Measurements from ENCODE around the gene GNA12. TPM values are rescaled to one million over a fixed set of nuclear protein-coding genes. Genes with fewer than 3 reads are reported as not detected.

GNA12 gene
- total and polyA plus RNA-seq, 5 donors from 2014 or later = 5.0 to 29.1 (median 7.9) TPM

DNA sequence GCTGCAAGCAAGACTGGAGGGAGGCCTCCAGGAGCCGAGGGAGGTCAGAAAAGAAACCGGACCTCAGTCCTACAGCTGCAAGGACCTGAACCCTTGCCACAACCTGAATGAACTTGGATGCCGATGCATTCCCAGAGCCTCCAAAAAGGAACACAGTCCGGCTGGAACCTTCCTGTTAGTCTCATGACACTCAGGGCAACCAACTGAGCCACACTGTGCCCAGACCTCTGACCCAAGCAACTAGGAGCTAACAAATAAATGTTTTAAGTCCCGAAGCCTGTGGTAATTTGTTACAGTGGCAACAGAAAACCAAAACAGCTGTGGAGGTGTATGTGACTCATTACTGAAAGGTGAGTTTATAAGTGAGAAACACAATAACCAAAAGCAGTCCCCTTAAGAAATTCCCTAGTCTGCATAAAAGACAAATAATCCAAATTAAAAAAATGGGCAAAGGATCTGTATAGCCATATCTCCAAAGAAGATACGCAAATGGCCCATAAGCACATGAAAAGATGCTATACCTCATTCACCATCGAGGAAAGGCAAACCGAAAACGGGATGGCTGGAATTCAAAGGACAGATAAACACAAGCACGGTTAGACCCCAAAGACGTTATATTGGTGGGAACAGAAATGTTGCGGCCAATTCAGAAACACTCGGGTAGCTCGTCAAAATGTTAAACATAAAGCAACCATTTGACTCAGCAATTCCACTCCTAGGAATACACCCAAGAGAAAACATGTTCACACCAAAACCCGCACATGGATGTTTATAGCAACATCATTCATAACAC, 24.8 kb downstream of the GNA12 start:
- no peak overlapping the region for H3K4me3 ChIP-seq (ENCODE audit: low read depth, low read length)
- Mint-ChIP-seq H3K4me1 (peaks cover 12 to 31% (median 27%) of the 10 kb centered on the region in 4 donors), H3K9me3 (no peaks in the 10 kb centered on the region), H3K36me3 (peaks cover 6% of the 10 kb centered on the region), H3K27ac (peak overlapping the region in 1 of 3 donors; percentile 15), H3K4me3 (no peak overlapping the region), H3K27me3 (no peaks in the 10 kb centered on the region)
- no peak overlapping the region for H3K27ac ChIP-seq (ENCODE audit: insufficient read depth, low read length, poor library complexity, severe bottlenecking)
- peaks cover under 1% of the 10 kb centered on the region for H3K36me3 ChIP-seq (ENCODE audit: control insufficient read depth, insufficient read depth, low read length)
- no peaks in the 10 kb centered on the region for H3K27me3 ChIP-seq (ENCODE audit: control insufficient read depth, insufficient read depth, low read length)
- no peak for ATAC-seq (ENCODE audit: low read depth in 2 of 2)
- no peaks in the 10 kb centered on the region for H3K4me1 ChIP-seq (ENCODE audit: control insufficient read depth, insufficient read depth, low read length, poor library complexity, severe bottlenecking)
- no peak for DNase-seq
- no peaks in the 10 kb centered on the region for H3K9me3 ChIP-seq (ENCODE audit: control insufficient read depth in 2 of 2, low read length in 2 of 2)

DNA sequence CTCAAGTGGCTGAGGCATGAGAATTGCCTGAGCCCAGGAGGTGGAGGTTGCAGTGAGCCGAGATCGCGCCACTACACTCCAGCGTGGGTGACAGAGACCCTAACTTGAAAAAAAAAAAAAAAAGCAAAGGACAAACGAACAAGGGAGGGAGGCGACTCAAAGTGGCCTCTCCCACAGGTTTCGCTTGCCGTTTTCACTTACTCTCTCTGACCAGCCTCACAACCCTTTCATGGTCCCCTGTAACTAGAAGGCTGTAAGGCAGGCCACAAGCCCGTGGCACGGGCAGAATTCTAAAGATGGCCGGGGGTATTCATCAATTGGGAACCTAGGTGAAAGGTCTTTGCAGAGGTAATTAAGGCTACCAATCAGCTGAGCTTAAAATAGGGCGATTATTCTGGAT, 25.5 kb downstream of the GNA12 start:
- ATAC-seq (ENCODE audit: low read depth in 2 of 2) (no peak), DNase-seq (no peak)
- H3K4me1 Mint-ChIP-seq = peaks cover 12 to 31% (median 22%) of the 10 kb centered on the region in 4 donors
- no peaks in the 10 kb centered on the region for H3K27me3 Mint-ChIP-seq
- peaks cover 5% of the 10 kb centered on the region for H3K36me3 ChIP-seq (ENCODE audit: control insufficient read depth, insufficient read depth, low read length)
- H3K9me3 ChIP-seq (ENCODE audit: control insufficient read depth in 2 of 2, low read length in 2 of 2) = no peaks in the 10 kb centered on the region
- H3K4me3 ChIP-seq (ENCODE audit: low read depth, low read length) = no peak overlapping the region
- H3K27ac Mint-ChIP-seq = peak overlapping the region in 1 of 3 donors; percentile 15
- H3K36me3 Mint-ChIP-seq = peaks cover 11% of the 10 kb centered on the region
- no peaks in the 10 kb centered on the region for H3K4me1 ChIP-seq (ENCODE audit: control insufficient read depth, insufficient read depth, low read length, poor library complexity, severe bottlenecking)
- H3K4me3 Mint-ChIP-seq = no peak overlapping the region
- H3K27me3 ChIP-seq (ENCODE audit: control insufficient read depth, insufficient read depth, low read length) = no peaks in the 10 kb centered on the region
- no peaks in the 10 kb centered on the region for H3K9me3 Mint-ChIP-seq
- no peak overlapping the region for H3K27ac ChIP-seq (ENCODE audit: insufficient read depth, low read length, poor library complexity, severe bottlenecking)

DNA sequence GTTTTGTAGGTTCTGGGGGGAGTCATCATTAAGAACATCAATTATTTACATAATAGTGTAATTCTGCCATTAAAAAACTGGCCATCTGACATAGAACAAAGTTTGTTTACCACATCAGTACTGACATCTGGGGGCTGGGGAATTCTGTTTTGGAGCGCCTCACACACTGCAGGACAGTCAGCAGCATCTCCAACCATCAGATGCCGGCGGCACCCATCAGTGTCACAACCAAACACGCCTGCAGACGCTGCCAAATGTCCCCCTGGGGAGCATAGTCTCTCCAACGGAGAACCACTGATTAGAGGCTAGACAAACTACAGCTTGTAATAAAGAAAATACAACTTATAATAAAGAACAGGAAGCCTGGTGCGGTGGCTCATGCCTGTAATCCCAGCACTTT, 26.0 kb downstream of the GNA12 start:
- Mint-ChIP-seq H3K27ac (no peak overlapping the region), H3K4me3 (no peak overlapping the region), H3K27me3 (no peaks in the 10 kb centered on the region), H3K4me1 (peaks cover 12 to 31% (median 21%) of the 10 kb centered on the region in 4 donors), H3K9me3 (no peaks in the 10 kb centered on the region), H3K36me3 (peaks cover 15% of the 10 kb centered on the region)
- Histone ChIP-seq H3K4me1 (ENCODE audit: control insufficient read depth, insufficient read depth, low read length, poor library complexity, severe bottlenecking) (no peaks in the 10 kb centered on the region), H3K27ac (ENCODE audit: insufficient read depth, low read length, poor library complexity, severe bottlenecking) (no peak overlapping the region), H3K27me3 (ENCODE audit: control insufficient read depth, insufficient read depth, low read length) (no peaks in the 10 kb centered on the region), H3K9me3 (ENCODE audit: control insufficient read depth in 2 of 2, low read length in 2 of 2) (no peaks in the 10 kb centered on the region), H3K4me3 (ENCODE audit: low read depth, low read length) (no peak overlapping the region), H3K36me3 (ENCODE audit: control insufficient read depth, insufficient read depth, low read length) (peaks cover 5% of the 10 kb centered on the region)
- ATAC-seq (ENCODE audit: low read depth in 2 of 2) = no peak
- no peak for DNase-seq

DNA sequence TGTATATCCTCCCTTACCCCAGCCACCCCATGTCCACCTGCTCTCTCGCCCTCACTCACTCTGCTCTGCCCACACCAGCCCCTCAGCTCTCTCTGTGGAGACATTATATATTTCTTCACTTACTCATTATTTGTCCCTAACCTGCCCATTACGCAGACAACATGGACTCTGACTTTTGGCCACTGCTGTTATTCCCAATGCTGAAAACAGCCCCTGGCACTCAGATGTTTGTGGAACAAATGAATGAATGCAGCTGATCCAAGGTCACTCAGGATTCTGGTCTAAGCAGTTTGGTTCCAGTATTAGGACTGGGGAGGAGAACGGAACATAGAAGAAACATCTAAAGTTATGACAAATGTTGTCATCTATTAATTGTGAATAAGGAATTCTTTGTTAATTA, 26.7 kb downstream of the GNA12 start:
- no peak overlapping the region for H3K4me3 Mint-ChIP-seq
- peaks cover 12 to 31% (median 21%) of the 10 kb centered on the region in 4 donors for H3K4me1 Mint-ChIP-seq
- Histone ChIP-seq H3K27ac (ENCODE audit: insufficient read depth, low read length, poor library complexity, severe bottlenecking) (no peak overlapping the region), H3K9me3 (ENCODE audit: control insufficient read depth in 2 of 2, low read length in 2 of 2) (no peaks in the 10 kb centered on the region), H3K4me1 (ENCODE audit: control insufficient read depth, insufficient read depth, low read length, poor library complexity, severe bottlenecking) (no peaks in the 10 kb centered on the region), H3K27me3 (ENCODE audit: control insufficient read depth, insufficient read depth, low read length) (no peaks in the 10 kb centered on the region), H3K36me3 (ENCODE audit: control insufficient read depth, insufficient read depth, low read length) (peaks cover 5% of the 10 kb centered on the region), H3K4me3 (ENCODE audit: low read depth, low read length) (no peak overlapping the region)
- no peak overlapping the region for H3K27ac Mint-ChIP-seq
- H3K9me3 Mint-ChIP-seq = no peaks in the 10 kb centered on the region
- H3K27me3 Mint-ChIP-seq = no peaks in the 10 kb centered on the region
- H3K36me3 Mint-ChIP-seq = peaks cover 15% of the 10 kb centered on the region
- DNase-seq (no peak), ATAC-seq (ENCODE audit: low read depth in 2 of 2) (no peak)

DNA sequence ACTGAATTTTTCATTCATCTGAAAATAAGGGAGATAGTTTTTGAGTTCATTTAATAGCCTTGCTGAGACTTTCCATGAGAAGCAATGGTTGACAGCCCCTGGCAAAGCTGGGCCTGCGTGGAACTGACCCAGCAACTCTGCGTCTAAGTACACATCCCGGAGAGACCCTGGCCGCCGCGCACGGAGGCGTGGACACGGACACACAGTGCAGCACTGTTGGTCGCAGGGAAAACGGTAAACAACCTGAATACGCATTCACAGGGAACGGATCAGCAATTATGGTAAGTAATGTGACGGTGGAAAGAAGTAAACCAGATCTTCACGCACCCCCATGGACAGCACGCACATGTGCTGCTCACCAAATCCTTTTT, 28.2 kb downstream of the GNA12 start:
- H3K4me1 Mint-ChIP-seq = peaks cover 8 to 19% (median 15%) of the 10 kb centered on the region in 4 donors
- H3K9me3 Mint-ChIP-seq = no peaks in the 10 kb centered on the region
- H3K36me3 Mint-ChIP-seq = peaks cover 13% of the 10 kb centered on the region
- H3K27ac Mint-ChIP-seq = peak overlapping the region in 1 of 3 donors; percentile 4
- no peaks in the 10 kb centered on the region for H3K27me3 Mint-ChIP-seq
- DNase-seq = no peak
- Histone ChIP-seq H3K27ac (ENCODE audit: insufficient read depth, low read length, poor library complexity, severe bottlenecking) (no peak overlapping the region), H3K27me3 (ENCODE audit: control insufficient read depth, insufficient read depth, low read length) (no peaks in the 10 kb centered on the region), H3K4me3 (ENCODE audit: low read depth, low read length) (no peak overlapping the region), H3K36me3 (ENCODE audit: control insufficient read depth, insufficient read depth, low read length) (peaks cover 5% of the 10 kb centered on the region), H3K9me3 (ENCODE audit: control insufficient read depth in 2 of 2, low read length in 2 of 2) (no peaks in the 10 kb centered on the region), H3K4me1 (ENCODE audit: control insufficient read depth, insufficient read depth, low read length, poor library complexity, severe bottlenecking) (no peaks in the 10 kb centered on the region)
- no peak overlapping the region for H3K4me3 Mint-ChIP-seq
- ATAC-seq (ENCODE audit: low read depth in 2 of 2) = no peak

DNA sequence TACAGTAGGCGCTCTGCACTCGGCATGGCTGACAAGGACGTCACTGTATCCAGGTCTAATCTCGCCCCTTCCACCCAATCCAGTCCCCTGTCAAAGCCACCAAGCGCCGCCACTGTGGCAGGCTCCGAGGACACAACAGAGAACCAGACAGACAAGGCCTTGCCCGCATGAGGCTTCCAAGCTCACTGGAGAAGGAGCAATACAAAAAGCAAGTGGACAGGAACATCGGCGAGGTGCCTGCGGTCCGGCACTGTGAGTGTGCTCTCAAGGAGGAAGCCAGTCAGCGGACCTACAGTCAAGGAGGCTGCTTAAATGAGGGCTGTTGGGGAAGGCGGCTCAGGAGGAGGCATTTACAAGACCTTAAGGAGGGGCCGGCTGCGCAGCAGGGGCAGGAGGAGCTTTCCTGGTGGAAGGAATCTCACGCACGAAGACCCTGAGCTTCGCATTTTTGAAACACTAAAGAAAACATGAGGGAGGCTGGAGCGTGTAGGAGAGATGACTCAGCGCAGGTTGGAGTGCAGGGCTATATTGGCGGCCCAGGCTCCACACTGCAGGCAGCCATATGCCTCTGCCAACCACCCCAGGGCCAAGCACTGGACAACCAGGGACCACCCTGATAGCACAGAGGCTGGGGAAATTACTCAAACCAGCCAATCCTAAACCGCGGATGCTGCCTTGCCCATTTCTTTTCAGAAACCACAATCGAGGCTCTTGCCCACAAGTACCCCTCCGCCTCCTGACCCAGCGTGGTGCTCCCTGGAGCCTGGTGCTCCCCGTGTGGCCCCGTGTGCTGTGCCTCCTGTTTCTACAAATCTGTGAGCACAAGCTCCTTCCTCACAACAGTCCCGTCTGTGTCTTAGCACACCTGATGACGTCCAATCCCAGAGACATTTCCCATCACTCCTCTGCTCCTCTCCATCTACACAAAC, 28.9 kb downstream of the GNA12 start:
- Mint-ChIP-seq H3K27me3 (no peaks in the 10 kb centered on the region), H3K9me3 (no peaks in the 10 kb centered on the region), H3K27ac (peak overlapping the region in 1 of 3 donors; percentile 4), H3K36me3 (peaks cover 16% of the 10 kb centered on the region), H3K4me1 (peaks cover 8 to 20% (median 17%) of the 10 kb centered on the region in 4 donors), H3K4me3 (no peak overlapping the region)
- DNase-seq = no peak
- Histone ChIP-seq H3K36me3 (ENCODE audit: control insufficient read depth, insufficient read depth, low read length) (peaks cover 5% of the 10 kb centered on the region), H3K4me1 (ENCODE audit: control insufficient read depth, insufficient read depth, low read length, poor library complexity, severe bottlenecking) (no peaks in the 10 kb centered on the region), H3K4me3 (ENCODE audit: low read depth, low read length) (no peak overlapping the region), H3K27me3 (ENCODE audit: control insufficient read depth, insufficient read depth, low read length) (no peaks in the 10 kb centered on the region), H3K27ac (ENCODE audit: insufficient read depth, low read length, poor library complexity, severe bottlenecking) (no peak overlapping the region), H3K9me3 (ENCODE audit: control insufficient read depth in 2 of 2, low read length in 2 of 2) (no peaks in the 10 kb centered on the region)
- ATAC-seq (ENCODE audit: low read depth in 2 of 2) = no peak

DNA sequence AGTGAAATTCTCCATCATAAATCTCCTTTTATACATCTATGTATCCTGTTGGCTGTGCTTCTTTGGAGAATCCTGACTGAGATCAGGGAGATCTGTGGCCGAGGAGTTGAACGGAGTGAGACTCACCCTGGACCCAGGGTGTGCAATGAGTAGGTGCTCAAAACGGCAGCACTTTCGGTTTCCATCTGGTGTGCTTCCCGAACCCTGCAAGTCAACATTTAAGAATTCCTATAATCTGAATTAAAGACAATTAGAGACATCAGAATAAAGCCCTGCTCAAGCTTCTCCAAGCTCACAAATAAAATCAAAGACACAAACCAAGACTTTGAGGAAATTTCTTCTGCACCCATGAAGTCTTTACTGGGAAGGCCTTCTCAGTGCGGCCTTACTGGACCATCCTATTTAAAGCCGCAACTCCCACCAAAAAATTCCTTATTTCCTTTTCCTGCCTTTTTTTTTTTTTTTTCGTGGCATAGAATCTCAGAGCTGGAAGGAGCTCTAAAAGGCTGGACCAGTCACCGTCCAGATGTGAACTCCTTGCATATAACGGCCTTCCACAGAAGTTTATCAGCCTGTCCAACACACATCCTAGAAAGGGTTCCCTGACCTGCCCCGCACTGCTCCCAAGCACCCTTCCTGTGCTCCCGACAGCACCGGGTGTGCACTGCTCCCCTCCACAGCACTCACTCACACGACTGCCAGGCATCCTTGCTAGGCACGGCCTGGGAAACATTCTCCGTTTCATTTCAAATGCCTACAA, 29.7 kb downstream of the GNA12 start:
- H3K9me3 Mint-ChIP-seq = no peaks in the 10 kb centered on the region
- H3K27me3 ChIP-seq (ENCODE audit: control insufficient read depth, insufficient read depth, low read length) = no peaks in the 10 kb centered on the region
- ATAC-seq (ENCODE audit: low read depth in 2 of 2) (no peak), DNase-seq (no peak)
- no peak overlapping the region for H3K27ac ChIP-seq (ENCODE audit: insufficient read depth, low read length, poor library complexity, severe bottlenecking)
- peaks cover 1 to 20% (median 10%) of the 10 kb centered on the region in 4 donors for H3K4me1 Mint-ChIP-seq
- no peaks in the 10 kb centered on the region for H3K9me3 ChIP-seq (ENCODE audit: control insufficient read depth in 2 of 2, low read length in 2 of 2)
- H3K27me3 Mint-ChIP-seq = no peaks in the 10 kb centered on the region
- peaks cover 5% of the 10 kb centered on the region for H3K36me3 ChIP-seq (ENCODE audit: control insufficient read depth, insufficient read depth, low read length)
- H3K4me1 ChIP-seq (ENCODE audit: control insufficient read depth, insufficient read depth, low read length, poor library complexity, severe bottlenecking) = no peaks in the 10 kb centered on the region
- H3K27ac Mint-ChIP-seq = no peak overlapping the region
- peaks cover 16% of the 10 kb centered on the region for H3K36me3 Mint-ChIP-seq
- no peak overlapping the region for H3K4me3 ChIP-seq (ENCODE audit: low read depth, low read length)
- no peak overlapping the region for H3K4me3 Mint-ChIP-seq
